ENCODE results near the gene MAST4. TPM values are rescaled to one million over a fixed set of nuclear protein-coding genes. Genes with fewer than 3 reads are reported as not detected.

MAST4 gene
- total and polyA plus RNA-seq, 2 donors (not counting 1 experiment from before 2014, with no cell fraction given) = 2.5 to 57.1 TPM

GRCh38 chr5:66669086-66669861 is 73.1 kb downstream of the MAST4 start:
- Histone ChIP-seq H3K27ac (ENCODE audit: low read length in 2 of 2) (no peak overlapping the region), H3K4me3 (ENCODE audit: control extremely low read depth in 1 of 5, extremely low read depth in 1 of 5, insufficient read depth in 1 of 5, low read depth in 2 of 5, low read length in 4 of 5) (no peak overlapping the region), H3K4me1 (ENCODE audit: control insufficient read depth in 2 of 2, insufficient read depth in 2 of 2, low read length in 2 of 2) (no peaks in the 10 kb centered on the region), H4K20me1 (ENCODE audit: control insufficient read depth, insufficient read depth, low read length, poor library complexity, severe bottlenecking) (no peaks in the 10 kb centered on the region), H3K27me3 (replicated peaks in 1 of 4; ENCODE audit: control extremely low read depth in 1 of 4, control insufficient read depth in 3 of 4, insufficient read depth in 4 of 4, low read length in 3 of 4) (no peaks in the 10 kb centered on the region), H3K9me3 (ENCODE audit: control extremely low read depth in 1 of 3, control insufficient read depth in 2 of 3, insufficient read depth in 1 of 3, low read length in 2 of 3) (no peaks in the 10 kb centered on the region), H2AFZ (ENCODE audit: insufficient read depth, low read depth, low read length, poor library complexity, severe bottlenecking) (no peak overlapping the region), H3K9ac (ENCODE audit: low read length) (no peak overlapping the region), H3K36me3 (replicated peaks in 1 of 2; ENCODE audit: control extremely low read depth in 1 of 2, control insufficient read depth in 1 of 2, extremely low read depth in 1 of 2, insufficient read depth in 2 of 2, low read length in 1 of 2) (no peaks in the 10 kb centered on the region), H3K79me2 (ENCODE audit: control insufficient read depth, insufficient read depth, low read length) (no peaks in the 10 kb centered on the region), H3K4me2 (replicated peaks; ENCODE audit: low read depth, low read length, poor library complexity, severe bottlenecking) (no peak overlapping the region)
- no peak for TF ChIP-seq EZH2 (IDR thresholded peaks at IDR 0.05; ENCODE audit: borderline replicate concordance, insufficient read depth, low read depth, low read length, poor library complexity, severe bottlenecking)
- no peak for TF ChIP-seq CTCF (IDR thresholded peaks at IDR 0.05)
- intact Hi-C loops (cut with micrococcal nuclease) = no loop called here
- Mint-ChIP-seq H3K4me3 (no peak overlapping the region), H3K9me3 (ENCODE audit: insufficient read depth) (no peaks in the 10 kb centered on the region), H3K27me3 (peaks cover 14% of the 10 kb centered on the region), H3K4me1 (no peaks in the 10 kb centered on the region), H3K27ac (no peak overlapping the region)
- 100% methylated on average over 4 of the region's 5 CpGs for WGBS (ENCODE audit: insufficient coverage)
- DNase-seq (no peak), ATAC-seq (ENCODE audit: low read depth) (no peak)
- POLR2A ChIA-PET = no interaction called here
- CTCF ChIA-PET = interaction anchor here (0.9 kb wide), 1 partner anchor 12 kb away, joined by 3 read pairs; no protein-coding TSS in a partner anchor

- Histone ChIP-seq H2AFZ (ENCODE audit: insufficient read depth, low read depth, low read length, poor library complexity, severe bottlenecking) (no peak overlapping the region), H3K27ac (ENCODE audit: low read length in 2 of 2) (no peak overlapping the region), H3K4me1 (ENCODE audit: control insufficient read depth in 2 of 2, insufficient read depth in 2 of 2, low read length in 2 of 2) (no peaks in the 10 kb centered on the region), H3K4me3 (ENCODE audit: control extremely low read depth in 1 of 5, extremely low read depth in 1 of 5, insufficient read depth in 1 of 5, low read depth in 2 of 5, low read length in 4 of 5) (no peak overlapping the region), H3K27me3 (replicated peaks in 1 of 4; ENCODE audit: control extremely low read depth in 1 of 4, control insufficient read depth in 3 of 4, insufficient read depth in 4 of 4, low read length in 3 of 4) (no peaks in the 10 kb centered on the region), H3K9ac (ENCODE audit: low read length) (no peak overlapping the region), H3K36me3 (replicated peaks in 1 of 2; ENCODE audit: control extremely low read depth in 1 of 2, control insufficient read depth in 1 of 2, extremely low read depth in 1 of 2, insufficient read depth in 2 of 2, low read length in 1 of 2) (no peaks in the 10 kb centered on the region), H3K4me2 (replicated peaks; ENCODE audit: low read depth, low read length, poor library complexity, severe bottlenecking) (no peak overlapping the region), H4K20me1 (ENCODE audit: control insufficient read depth, insufficient read depth, low read length, poor library complexity, severe bottlenecking) (no peaks in the 10 kb centered on the region), H3K9me3 (ENCODE audit: control extremely low read depth in 1 of 3, control insufficient read depth in 2 of 3, insufficient read depth in 1 of 3, low read length in 2 of 3) (no peaks in the 10 kb centered on the region), H3K79me2 (ENCODE audit: control insufficient read depth, insufficient read depth, low read length) (no peaks in the 10 kb centered on the region)
- POLR2A ChIA-PET = no interaction called here
- CTCF ChIA-PET = no interaction called here
- DNase-seq (no peak), ATAC-seq (ENCODE audit: low read depth) (no peak)
- Mint-ChIP-seq H3K9me3 (ENCODE audit: insufficient read depth) (no peaks in the 10 kb centered on the region), H3K27me3 (peaks cover 16% of the 10 kb centered on the region), H3K4me3 (no peak overlapping the region), H3K27ac (no peak overlapping the region), H3K4me1 (no peaks in the 10 kb centered on the region)
- TF ChIP-seq CTCF (IDR thresholded peaks at IDR 0.05) (no peak), EZH2 (IDR thresholded peaks at IDR 0.05; ENCODE audit: borderline replicate concordance, insufficient read depth, low read depth, low read length, poor library complexity, severe bottlenecking) (no peak)
- 97% methylated on average over 3 of the region's 3 CpGs for WGBS (ENCODE audit: insufficient coverage)
- intact Hi-C loops (cut with micrococcal nuclease) = no loop called here
These were observed 73.6 kb downstream of the MAST4 start for GRCh38 chr5:66669862-66670195.

Measured in B cell (primary cell).